Urothelium cell line (cell line): ENCODE measurements around the gene HAPLN2.
"Not testable (repeated sequence)": the region's sequence is repeated elsewhere in the genome, so short reads cannot be mapped to it uniquely, and the experiment has no call there.

ENCODE experiments used
- DNase-seq: peaks from one replicate; pipeline ENCODE4 v3.0.0; 2011; ENCODE audit warnings: low spot score, mixed read lengths
- FAIRE-seq: peaks from 2 replicates; lab custom pipeline; 2011; peaks lifted over from hg19 to GRCh38; lab: Jason Lieb, UNC

The HAPLN2 gene

DNA sequence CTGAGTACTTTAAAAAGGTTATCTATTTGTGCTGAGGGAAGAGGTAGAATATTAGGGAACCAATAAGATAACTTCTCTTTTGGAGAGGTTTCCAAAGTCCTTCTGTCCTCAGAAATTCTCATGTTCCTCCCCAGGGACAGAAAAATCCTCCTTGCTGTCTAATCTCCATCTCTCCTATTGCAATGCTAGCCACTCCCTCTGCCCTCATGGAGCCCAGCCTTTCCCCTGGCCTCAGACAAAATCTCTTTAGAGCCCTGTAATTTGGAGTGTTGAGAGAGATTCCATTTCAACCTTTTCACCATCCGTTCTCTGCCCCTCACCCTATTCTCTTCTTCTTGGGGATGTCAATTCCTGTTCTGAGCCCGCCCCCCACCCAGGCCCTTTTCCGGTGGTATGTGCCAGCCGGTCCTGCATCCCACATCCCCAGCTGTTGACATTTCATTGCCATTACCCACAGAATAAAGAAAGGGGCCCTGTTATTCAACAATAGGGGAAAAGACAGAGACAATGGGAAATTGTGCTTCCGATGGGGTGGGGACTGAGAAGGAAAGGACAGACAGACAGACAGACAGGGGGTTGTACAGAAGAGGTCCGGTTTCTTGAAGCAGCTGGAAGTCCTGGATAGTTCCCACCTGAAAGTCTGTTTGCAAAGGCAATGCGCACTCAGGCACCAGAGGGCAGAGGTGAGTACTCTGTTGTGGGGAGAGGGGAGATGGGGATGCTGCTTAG is at the start of gene HAPLN2:
Gene HAPLN2 (plus strand): TSS at position 563 of the 729 bp plus-strand sequence. CDS start 4,076 bp downstream, outside the sequence.
- FAIRE-seq = no peak
- DNase-seq = peak; percentile 39

DNA sequence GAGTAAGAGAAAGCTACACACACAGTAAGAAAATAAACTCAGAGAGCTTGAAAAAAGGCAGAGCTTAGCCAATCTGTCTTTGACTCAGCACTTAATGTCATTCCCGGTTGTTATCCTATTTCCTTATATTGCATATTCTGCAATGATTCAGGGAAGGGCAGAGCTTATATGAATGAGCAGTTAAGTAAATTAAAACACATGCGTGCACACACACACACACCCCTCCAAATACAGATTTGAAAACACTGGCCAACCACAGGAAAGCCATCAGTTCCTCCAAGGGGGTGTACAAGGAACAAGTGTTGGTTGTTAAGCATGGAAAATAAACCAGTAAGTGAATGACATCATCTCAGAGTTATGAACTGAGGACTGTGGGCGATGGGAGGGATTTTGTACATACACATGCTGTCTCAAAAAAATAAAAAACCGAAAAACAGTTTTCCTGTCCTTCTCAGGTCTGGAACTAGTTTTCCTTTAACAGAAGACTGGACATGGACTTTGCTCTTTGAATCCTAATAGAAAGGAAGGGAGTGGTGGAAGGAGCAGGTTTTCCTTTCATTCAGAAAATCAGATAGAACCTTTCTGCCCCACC is 47.9 kb upstream of the HAPLN2 start:
- FAIRE-seq (no peak), DNase-seq (peak; percentile 72)

DNA sequence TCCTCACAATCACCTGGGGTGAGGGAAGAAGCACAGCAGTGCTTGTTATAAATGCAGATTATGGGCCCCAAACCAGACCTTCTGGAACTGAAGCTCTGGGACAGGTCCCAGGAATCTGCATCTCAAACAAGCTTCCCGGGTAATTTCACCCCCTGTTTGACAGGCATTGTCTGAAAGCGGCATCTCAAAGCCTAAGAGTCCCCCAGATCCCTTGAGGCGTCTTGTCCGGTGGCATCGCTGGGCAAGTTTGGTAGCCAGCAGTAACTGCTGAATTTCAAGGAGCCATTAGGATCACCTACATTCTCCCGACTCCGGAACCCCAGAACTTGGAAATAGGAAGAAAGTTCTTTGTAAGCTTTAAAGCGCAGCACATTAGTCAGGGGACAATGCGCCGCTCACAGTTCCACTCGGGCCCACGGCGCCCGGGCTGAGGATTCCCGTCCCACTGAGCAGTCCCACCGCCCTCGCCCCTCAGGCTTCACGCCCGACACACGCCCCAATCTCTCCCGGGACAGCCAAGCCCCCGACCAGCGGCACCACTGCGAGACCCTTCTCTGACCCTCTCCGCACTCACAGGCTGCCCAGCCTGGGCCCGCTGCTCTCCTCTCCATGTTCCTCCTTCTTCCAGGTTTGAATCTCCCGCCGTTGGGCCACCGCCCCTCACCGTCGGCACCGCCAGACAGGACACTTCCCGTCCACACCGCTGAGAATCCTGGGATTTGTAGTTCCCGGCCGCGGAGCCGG is 47.1 kb upstream of the HAPLN2 start, which contains the start of gene IQGAP3:
Gene IQGAP3 (minus strand): TSS at position 647 of the 744 bp plus-strand sequence. CDS start 36 bp downstream, at position 611.
- peak; percentile 97 for DNase-seq
- FAIRE-seq = no peak

DNA sequence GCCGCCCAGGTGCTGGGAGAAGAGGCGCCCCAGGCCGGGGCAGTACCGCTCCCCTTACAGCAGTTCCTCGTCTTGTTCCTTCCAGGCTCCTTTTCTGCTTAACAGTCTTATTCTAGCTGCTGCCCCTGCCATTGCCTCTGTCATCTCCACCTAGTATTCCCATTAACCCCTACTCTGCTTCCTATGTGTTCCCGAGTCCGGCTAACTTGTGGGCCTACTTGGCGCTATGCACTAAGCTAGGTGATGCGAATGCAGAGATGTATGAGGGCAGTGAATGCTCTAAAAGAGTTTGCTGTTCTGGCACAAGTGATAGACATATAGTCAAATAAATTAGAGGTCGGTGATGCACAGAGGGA is 46.6 kb upstream of the HAPLN2 start:
- FAIRE-seq = no peak
- no peak for DNase-seq

DNA sequence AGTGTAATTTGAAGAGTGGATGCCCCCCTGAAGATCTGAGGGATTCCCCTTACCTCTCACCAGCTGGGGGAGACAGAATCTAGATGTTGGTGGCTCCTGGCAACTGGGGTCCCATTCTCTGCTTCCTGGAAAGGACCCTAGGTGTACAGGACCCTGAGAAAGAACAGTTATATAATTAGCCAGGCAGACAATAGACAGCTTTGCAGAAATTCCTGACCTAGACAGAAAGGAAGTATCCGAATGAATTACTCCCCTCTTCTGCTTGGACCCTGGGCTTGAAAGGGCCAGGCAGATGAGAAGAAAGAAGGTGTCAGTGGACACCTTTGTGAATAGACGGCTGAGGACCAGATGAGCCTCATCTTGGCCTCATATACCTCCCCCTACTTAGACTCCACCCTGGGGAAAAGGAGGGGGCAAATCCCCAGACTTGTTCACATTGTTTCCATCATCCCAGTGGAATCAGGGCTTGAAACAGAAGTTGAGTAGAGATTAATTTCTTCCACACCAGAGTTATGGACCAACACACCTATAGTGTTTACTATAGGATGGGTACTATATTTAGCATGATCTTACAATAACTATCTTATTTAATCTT is 45.1 kb upstream of the HAPLN2 start:
- FAIRE-seq = no peak
- no peak for DNase-seq

DNA sequence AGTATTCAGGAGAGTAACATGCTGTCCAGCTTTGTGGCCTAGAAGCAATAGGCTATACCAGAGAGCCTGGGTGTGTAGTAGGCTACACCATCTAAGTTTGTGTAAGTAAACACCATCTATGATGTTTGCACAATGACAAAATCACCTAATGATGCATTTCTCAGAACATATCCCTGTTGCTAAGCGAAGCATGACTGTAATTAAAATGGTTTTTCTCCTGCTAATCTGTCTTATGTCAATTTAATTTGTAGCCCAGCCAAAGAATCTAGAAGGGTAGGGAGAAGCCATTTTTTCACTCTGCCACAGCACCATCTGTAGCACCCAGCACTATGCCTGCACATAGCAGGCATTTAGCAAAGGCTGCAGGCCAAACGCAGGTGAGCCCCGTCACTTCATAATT is 41.7 kb upstream of the HAPLN2 start:
- DNase-seq = no peak
- no peak for FAIRE-seq

DNA sequence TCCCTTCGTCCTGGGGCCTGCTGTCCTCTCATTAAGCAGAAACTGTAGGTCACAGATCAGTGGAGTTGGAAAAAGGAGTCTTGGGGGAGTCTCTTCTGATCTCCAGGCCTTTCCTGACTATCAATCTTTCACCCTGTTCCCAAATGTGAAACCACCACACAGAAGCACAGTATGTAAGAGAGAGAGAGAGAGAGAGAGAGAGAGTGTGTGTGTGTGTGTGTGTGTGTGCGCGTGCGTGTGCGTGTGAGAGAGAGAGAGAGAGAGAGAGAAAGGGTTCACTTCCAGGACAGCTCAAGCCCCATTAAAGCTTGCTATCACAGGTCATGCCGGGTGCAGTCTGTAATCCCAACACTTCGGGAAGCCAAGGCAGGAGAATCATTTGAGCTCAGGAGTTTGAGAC is 41.2 kb upstream of the HAPLN2 start:
- DNase-seq (no peak), FAIRE-seq (no peak)

DNA sequence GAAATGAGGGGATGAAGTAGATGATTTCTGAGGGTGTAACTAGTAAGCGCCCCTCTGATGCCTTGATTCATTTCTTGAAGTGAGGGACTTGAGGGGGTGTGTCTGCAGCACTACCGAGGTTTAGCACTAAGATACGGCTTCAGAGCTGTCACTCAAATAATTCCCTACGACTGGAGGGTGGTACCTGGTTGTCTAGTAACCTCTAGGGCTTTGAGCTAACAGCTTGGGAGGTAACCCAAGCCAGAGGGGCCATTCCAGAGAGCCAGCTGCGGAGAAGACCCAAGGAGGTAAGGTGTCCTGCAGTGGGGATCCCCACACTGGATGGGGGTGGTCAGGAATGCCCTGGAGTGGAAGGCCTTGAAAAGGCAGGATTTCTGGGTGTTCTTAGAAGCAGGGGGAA is 39.7 kb upstream of the HAPLN2 start, which contains the start of gene TTC24:
Gene TTC24 (plus strand): TSS at position 252 of the 400 bp plus-strand sequence. CDS start 1,642 bp downstream, outside the sequence.
- FAIRE-seq (no peak), DNase-seq (no peak)

DNA sequence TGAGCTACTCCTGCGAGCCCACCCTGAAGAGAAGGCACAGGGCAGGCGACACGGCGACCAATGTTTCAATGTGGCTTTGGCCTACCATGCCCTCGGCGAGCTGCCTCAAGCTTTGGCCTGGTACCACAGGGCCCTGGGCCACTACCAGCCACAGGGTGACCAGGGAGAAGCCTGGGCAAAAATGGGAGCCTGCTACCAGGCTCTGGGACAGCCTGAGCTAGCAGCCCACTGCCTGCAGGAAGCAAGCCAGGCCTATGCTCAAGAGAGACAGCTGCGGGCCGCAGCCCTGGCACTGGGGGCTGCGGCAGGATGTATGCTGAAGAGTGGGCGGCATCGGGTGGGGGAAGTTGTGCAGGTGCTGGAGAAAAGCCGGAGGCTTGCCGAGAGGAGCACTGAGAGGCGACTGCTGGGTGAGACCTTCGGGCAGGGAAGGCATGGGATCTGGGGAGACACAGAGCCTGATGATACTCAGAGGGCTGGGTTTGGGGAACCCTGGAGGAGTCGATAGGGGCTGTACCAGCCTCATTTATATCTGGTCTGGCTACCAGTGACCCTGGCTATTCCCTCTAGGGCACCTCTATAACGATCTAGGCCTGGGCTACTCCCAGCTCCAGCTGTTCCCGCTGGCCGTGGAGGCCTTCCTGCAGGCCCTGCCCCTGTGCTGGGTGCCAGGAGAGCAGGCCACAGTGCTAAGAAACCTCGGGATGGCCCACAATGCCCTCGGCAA is 37.4 kb upstream of the HAPLN2 start:
- no peak for FAIRE-seq

DNA sequence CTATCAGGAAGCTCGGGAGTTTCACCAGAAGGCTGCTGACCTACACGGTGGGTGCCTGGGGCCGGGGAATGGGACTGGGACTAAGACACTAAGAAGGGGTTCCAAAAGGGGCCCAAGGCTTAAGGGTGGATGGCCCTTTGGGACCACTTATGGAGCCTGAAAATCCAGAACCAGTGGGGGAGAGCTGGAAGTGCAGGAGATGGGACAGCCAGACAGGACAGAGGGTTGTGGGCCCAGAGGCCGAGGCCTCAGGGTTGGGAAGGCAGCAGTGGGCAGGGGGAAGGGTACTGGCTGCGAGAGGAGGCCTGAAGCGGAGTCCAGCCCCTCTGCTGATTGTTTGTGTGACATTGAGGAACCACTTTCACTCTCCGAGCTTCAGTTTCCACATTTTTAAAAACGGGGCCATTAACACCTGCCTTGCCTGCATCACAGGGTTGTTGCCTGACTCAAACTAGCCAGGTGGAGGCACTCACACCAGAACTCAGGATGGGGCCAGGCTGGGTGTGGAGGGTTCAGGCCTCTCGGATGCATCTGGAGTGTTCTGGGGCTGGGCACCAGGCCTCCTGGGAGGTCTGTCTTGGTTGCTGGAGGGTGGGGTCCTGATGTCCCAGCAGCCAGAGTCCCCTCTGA is 36.7 kb upstream of the HAPLN2 start:
- DNase-seq (no peak), FAIRE-seq (no peak)

More for the DNA sequence above, 37.4 kb upstream of the HAPLN2 start:
- DNase-seq = no peak

DNA sequence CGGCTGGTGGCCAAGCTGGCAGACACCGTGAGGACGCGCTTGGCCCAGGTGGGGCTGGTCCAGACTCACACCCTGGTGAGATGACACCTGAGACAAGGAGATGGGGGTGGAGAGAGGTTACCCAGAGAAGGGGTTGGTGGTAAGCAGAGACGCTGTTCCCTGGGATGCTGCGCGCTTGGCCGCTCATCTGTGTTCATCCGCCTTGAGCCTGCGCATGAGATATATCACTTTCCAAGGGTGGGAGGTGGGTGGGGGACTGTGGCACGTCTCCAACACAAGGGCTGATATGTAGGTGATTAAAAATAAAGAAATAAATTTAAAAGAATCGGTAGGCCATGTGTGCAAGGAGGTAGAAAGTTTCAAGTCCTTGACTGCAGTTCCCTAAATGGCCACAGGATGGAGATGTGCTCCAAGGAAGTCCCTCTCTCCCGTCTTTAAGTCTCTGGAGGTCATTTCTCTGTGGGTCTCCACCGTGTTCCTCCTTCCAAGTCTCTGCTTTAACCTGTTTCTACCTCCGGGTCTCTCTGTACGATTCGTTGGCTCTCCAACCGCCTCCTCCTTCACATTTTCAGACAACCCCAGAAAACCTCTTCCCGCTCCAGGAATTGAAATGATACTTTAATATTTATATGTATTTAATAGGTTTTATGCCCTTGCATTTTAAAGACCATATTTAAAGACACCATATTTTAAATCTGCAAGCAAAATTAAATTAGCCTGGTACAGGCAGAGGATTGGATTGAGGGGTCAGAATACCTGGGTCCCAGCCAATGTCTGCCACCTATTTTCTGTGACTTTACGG is 35.2 kb upstream of the HAPLN2 start:
- peak; percentile 76 for DNase-seq
- FAIRE-seq = no peak

DNA sequence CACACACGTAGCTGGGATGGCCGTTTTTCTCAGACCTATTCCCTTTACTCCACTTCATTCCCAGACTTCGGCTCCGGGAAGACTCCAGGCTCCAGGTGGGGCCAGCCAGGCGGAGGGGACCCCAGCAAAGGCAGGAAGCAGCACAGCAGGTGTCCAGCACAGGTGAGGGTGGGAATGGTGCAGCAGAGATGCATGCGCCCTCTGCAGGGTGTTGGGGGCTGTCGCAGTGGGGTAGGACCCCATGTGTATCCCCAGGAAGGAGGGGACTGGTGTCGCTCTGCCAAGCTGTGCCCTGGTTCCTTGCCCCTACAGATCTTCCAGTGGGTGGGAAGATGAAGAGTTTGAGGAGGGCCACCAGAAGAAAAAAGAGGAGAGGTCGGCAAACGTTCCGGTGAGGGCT is 34.4 kb upstream of the HAPLN2 start:
- no peak for FAIRE-seq
- DNase-seq = peak; percentile 42

DNA sequence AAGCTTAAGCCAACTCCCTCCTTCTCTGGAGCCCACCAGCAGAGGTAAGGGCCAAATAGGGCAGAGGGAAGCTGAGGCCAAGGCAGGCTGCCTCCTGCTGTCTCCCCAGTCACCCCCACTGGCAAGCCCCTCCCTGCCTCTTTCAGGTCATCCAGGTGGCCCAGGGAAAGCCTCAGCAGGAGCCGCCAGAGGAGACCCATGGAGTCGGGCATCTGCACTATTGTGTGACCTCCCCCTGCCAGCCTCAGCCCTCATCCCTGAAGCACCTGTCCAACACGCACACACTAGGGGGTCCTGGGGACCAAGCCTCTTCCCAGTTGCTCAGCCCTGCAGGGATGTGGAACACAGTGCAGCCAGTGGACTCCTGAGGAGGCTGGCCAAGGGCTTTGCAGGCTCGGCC is 32.9 kb upstream of the HAPLN2 start:
- no peak for FAIRE-seq

DNA sequence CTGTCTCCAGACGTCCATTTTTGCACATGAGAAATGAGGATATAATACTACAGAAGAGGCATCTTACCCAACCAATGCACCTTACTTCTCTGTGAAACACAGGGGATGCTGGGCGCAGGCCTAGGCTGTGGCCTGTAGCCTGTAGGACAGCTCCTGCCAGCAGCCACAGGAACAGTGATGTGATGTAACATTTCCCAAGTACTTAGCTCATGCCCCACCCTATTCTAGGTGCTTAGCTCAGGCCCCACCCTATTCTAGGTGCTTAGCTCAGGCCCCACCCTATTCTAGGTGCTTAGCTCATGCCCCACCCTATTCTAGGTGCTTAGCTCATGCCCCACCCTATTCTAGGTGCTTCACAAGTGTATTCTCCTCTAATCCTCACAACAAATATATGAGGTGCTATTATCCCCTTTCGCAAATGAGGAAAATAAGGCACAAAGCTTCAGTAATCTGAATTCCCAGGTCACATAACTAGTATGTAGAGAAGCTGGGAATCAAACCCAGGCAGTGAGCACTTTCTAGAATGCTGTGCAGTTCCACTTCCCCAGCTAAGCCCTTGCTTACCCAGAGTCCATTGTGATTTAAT is 32.2 kb upstream of the HAPLN2 start:
- no peak for FAIRE-seq
- no peak for DNase-seq

More for the DNA sequence above, 32.9 kb upstream of the HAPLN2 start:
- no peak for DNase-seq

DNA sequence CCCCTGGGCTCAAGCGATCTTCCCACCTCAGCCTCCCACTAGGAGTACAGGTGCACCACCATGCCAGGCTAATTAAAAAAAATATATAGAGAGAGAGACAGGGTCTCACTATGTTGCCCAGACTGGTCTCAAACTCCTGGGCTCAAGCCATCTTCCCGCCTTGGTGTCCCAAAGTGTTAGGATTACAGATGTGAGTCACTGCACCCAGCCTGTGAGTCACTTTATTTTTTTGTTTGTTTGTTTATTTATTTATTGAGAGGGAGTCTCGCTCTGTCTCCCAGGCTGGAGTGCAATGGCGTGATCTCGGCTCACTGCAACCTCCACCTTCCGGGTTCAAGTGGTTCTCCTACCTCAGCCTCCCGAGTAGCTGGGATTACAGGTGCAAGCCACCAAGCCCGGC is 31.3 kb upstream of the HAPLN2 start:
- not testable (repeated sequence) for DNase-seq, FAIRE-seq

DNA sequence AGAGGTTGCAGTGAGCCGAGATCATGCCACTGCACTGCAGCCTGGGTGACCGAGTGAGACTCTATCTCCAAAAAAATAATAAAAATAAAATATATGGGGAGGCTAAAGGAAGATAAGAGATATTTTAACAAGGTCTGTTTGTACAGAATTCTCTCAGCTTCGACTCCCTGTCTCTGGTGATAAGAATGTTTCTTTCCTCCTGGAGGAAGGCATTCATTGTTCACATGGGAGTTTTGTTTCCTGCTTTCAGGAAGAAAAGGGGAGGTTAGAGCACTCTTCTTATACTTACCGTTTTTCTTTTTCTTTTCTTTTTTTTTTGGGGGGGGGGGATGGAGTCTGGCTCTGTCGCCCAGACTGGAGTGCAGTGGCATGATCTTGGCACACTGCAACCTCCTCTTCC is 29.7 kb upstream of the HAPLN2 start:
- no peak for DNase-seq
- no peak for FAIRE-seq

DNA sequence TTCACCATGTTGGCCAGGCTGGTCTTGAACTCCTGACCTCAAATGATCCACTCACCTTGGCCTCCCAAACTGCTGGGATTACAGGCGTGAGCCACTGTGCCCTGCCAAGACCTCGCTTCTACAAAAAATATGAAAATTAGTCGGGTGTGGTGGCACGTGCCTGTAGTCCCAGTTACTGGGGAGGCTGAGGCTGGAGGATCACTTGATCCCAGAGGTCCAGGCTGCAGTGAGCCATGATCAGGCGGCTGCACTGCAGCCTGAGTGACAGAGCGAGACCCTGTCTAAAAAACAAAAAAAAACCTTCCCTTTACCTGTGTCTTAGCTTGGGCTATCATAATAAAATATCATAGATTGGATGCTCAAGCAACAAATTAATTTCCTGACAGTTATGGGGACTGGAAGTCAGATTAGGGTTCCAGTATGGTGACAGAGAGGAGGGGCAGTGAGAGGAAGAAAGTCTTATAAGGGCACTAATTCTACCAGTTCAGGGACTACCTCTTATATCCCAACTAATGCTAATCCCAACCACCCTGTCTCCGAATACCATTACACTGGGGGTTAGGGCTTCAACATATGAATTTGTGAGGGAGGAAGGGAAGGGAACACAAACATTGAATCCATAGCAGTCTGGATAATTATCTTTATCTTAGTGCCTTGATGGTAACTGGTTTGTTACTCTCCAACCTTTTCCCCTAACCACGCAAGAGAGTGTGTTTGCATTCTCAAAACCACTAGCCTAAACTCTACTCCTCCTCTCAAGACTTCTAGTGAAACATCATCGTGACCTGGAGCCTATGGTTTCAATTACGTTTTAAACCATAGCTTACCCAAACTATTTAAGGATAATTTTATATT is 28.7 kb upstream of the HAPLN2 start:
- FAIRE-seq (no peak), DNase-seq (no peak)

DNA sequence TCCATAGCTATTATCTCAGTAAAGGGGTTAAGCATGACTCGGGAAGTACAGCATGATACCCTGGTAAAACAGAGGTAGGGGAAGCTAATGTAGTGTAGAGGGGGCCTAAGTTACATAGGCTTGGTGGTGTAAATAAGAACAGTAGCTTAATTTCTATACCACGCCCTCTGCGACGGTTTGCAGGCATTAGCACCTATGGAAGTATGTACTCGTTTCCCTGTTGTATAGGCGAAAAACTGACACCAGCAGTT is 28.1 kb upstream of the HAPLN2 start:
- FAIRE-seq (no peak), DNase-seq (no peak)
